ENCODE results near the gene HES3. TPM values are rescaled to one million over a fixed set of nuclear protein-coding genes. Genes with fewer than 3 reads are reported as not detected.

HES3 gene
- total RNA-seq, 1 donor from 2014 or later, result not detected

DNA sequence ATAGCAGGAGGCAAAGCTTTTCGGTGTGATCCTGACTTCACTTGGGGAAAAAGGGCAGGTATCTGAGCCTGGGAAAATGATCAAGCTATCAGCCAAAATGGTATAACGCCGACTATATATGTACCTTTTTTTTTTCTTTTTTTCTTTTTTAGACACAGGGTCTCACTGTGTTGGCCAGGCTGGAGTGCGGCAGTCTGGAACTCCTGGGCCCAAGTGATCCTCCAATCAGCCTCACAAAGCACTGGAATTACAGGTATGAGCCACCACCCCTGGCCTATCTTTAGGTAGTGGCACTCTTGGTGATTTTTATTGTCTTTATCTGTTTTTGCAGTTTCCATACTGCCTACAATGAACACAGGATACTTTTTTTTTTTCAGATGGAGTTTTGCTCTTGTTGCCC is 6.9 kb upstream of the HES3 start:
- H3K4me1 ChIP-seq (ENCODE audit: control insufficient read depth in 3 of 3, insufficient read depth in 3 of 3, low read length in 3 of 3), result peaks cover 22% of the 10 kb centered on the region in 3 donors
- H3K27me3 ChIP-seq (ENCODE audit: control insufficient read depth in 3 of 3, insufficient read depth in 3 of 3, low read length in 3 of 3), result peaks cover 24 to 31% (median 27%) of the 10 kb centered on the region in 3 donors
- no peak overlapping the region for H3K9ac ChIP-seq (ENCODE audit: low read depth in 1 of 3, low read length in 3 of 3)
- H3K4me3 ChIP-seq (ENCODE audit: low read length in 3 of 3), result no peak overlapping the region
- H3K27ac ChIP-seq (ENCODE audit: low read depth, low read length), result no peak overlapping the region
- H3K9me3 ChIP-seq (ENCODE audit: control insufficient read depth in 3 of 3, low read length in 3 of 3), result no peaks in the 10 kb centered on the region
- peaks cover 0 to 9% (median 1%) of the 10 kb centered on the region in 3 donors for H3K36me3 ChIP-seq (ENCODE audit: control insufficient read depth in 3 of 3, insufficient read depth in 3 of 3, low read length in 3 of 3)

DNA sequence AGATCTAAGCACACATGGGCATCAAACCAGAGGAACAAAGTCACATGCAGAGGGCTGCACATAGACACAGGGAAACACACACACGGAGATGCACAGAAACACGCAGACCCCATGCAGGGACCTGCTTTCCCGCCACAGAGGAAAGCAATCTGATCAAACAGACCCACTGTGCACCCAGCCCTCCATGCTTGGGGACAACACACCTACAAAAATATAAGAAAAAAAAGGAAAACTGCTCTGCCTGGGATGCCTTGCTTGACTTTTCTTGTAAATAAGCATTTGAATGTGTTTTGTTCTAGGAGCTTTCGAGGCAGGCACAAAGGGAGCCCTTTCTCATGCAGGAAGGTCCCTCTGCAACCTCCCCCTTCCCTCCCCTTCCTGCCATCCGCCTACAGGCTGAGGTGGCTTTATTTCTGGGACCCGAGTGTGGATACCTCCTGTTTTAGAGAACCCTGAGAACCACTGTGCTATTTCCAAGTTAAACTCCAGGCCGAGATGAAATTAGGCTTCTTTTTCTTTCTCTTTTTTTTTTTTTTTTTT is 4.7 kb upstream of the HES3 start:
- Histone ChIP-seq H3K27ac (ENCODE audit: low read depth, low read length) (no peak overlapping the region), H3K4me3 (ENCODE audit: low read length in 3 of 3) (no peak overlapping the region), H3K4me1 (ENCODE audit: control insufficient read depth in 3 of 3, insufficient read depth in 3 of 3, low read length in 3 of 3) (peaks cover 10 to 13% (median 11%) of the 10 kb centered on the region in 3 donors), H3K9me3 (ENCODE audit: control insufficient read depth in 3 of 3, low read length in 3 of 3) (no peaks in the 10 kb centered on the region), H3K27me3 (ENCODE audit: control insufficient read depth in 3 of 3, insufficient read depth in 3 of 3, low read length in 3 of 3) (peaks cover 41 to 47% (median 42%) of the 10 kb centered on the region in 3 donors), H3K9ac (ENCODE audit: low read depth in 1 of 3, low read length in 3 of 3) (no peak overlapping the region), H3K36me3 (ENCODE audit: control insufficient read depth in 3 of 3, insufficient read depth in 3 of 3, low read length in 3 of 3) (no peaks in the 10 kb centered on the region)

DNA sequence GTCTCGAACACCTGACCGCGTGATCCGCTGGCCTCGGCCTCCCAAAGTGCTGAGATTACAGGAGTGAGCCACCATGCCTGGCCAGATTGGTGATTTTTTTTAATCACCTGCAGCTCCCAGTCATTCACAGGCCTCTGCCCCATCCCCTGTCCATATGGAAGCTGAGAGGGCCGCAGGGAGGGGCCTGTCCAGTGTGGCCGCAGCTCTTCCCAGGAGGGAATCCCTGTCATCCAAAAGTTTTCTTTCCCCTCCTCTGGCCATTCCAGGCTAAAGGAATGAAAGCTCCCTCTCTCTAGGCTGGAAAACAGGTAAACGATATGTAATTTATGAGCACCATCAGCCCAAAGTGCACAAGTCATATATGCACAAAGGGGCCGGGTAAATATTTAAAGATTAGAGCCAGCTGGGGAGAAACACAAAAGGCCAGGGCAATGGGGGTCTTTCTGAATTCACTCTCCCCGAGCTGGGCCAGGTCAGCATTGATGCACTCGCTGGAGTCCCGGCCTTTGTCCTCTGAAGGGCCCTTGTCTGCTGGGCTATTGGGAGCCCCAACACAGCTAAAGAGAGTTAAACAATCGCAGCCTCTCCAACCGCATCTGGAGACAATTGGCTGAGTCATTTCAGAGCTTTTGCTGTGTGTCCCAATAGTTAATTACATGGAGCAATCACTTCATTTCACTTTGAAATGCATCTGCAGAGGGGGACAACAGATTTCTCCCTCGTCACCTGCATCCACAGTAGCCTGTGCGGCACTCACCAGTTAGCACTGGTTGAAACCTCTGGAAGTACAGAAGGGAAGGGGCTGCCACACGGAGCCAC is 3.8 kb upstream of the HES3 start:
- Histone ChIP-seq H3K9ac (ENCODE audit: low read depth in 1 of 3, low read length in 3 of 3) (no peak overlapping the region), H3K4me1 (ENCODE audit: control insufficient read depth in 3 of 3, insufficient read depth in 3 of 3, low read length in 3 of 3) (peaks cover 1 to 4% (median 3%) of the 10 kb centered on the region in 3 donors), H3K9me3 (ENCODE audit: control insufficient read depth in 3 of 3, low read length in 3 of 3) (no peaks in the 10 kb centered on the region), H3K27me3 (ENCODE audit: control insufficient read depth in 3 of 3, insufficient read depth in 3 of 3, low read length in 3 of 3) (peaks cover 46 to 52% (median 46%) of the 10 kb centered on the region in 3 donors), H3K36me3 (ENCODE audit: control insufficient read depth in 3 of 3, insufficient read depth in 3 of 3, low read length in 3 of 3) (no peaks in the 10 kb centered on the region), H3K27ac (ENCODE audit: low read depth, low read length) (no peak overlapping the region), H3K4me3 (ENCODE audit: low read length in 3 of 3) (no peak overlapping the region)

DNA sequence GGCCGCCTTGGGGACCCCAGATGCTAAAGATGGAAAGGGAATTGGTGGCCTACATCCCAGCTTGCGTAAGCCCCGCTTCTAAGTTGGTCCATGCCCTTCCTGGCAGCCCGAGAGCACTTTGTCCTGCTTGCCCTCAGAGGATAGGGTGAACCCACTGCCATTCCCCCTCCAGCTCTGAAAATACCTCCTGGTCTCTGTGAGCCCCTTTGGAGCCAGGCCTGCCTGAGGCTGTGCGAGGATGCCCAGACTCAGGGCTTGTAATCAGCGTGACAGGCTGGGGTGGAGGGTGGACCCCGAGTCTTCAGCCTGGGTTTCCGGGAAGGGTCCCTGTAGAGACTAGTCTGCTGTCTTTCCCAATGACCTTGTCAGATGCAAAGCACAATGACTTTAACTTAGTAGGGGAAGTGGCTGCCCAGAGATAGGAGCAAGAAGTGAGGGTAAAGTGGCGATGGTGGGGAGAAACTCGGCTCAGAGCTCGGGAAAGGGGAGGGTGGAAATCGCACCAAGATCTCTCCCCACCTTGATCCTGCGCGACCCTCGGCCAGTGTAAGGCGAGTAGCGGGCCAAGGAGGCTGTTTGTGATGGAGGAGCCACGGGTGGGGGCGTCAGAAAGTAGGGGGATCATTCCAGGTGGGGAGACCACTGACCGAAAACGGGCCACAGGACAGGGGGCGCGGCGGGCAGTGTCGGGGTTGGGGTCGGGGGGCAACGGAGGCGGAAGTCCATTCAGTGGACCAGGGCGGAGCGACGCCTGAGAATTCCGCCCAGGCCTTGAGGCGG is 2.7 kb upstream of the HES3 start:
- no peaks in the 10 kb centered on the region for H3K9me3 ChIP-seq (ENCODE audit: control insufficient read depth in 3 of 3, low read length in 3 of 3)
- H3K4me1 ChIP-seq (ENCODE audit: control insufficient read depth in 3 of 3, insufficient read depth in 3 of 3, low read length in 3 of 3), result peaks cover 0 to 1% (median under 1%) of the 10 kb centered on the region in 3 donors
- H3K27me3 ChIP-seq (ENCODE audit: control insufficient read depth in 3 of 3, insufficient read depth in 3 of 3, low read length in 3 of 3), result peaks cover 54 to 60% (median 55%) of the 10 kb centered on the region in 3 donors
- H3K36me3 ChIP-seq (ENCODE audit: control insufficient read depth in 3 of 3, insufficient read depth in 3 of 3, low read length in 3 of 3), result no peaks in the 10 kb centered on the region
- no peak overlapping the region for H3K9ac ChIP-seq (ENCODE audit: low read depth in 1 of 3, low read length in 3 of 3)
- H3K27ac ChIP-seq (ENCODE audit: low read depth, low read length), result no peak overlapping the region
- no peak overlapping the region for H3K4me3 ChIP-seq (ENCODE audit: low read length in 3 of 3)

- no peaks in the 10 kb centered on the region for H3K4me1 ChIP-seq (ENCODE audit: control insufficient read depth in 3 of 3, insufficient read depth in 3 of 3, low read length in 3 of 3)
Observed at GRCh38 chr1:6241887-6242740, 1.9 kb upstream of the HES3 start.

DNA sequence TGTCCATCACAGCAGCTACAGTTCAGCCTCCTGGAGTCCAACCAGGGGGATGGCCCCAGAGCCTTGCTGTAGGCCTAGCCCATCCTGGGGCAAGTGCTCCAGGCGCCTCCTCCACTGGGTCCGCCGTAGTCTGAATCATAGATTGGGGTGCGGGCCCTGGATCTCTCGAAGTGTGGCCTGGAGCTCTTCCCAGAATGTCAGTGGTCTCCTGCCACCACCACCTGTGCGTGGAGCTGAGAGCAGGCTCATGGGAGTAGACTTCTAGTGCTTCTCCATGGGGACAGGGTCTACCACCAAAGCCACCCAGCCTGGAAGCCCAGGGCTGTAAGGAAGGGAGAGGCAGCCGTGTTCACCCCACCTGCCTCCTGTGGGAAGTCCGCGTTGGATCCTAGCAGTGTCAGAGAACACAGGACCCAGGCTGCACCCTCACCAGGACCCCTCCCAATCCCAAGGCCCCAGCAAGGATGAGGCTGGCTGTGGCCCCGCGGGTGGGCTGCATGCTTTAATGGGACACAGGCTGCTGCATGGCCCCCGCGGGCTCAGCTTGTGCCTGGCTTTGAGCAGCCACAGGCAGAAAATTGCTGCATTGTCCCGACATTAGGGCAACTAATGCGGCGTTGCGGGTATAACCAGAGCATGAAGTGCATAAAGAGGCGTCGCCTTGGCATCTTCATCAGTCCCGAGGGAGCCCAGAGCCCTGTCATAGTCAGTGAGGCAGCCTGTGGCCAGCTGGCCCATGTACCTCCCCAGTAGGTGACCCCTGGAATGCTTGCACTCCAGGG is 735 bp upstream of the HES3 start:
- H3K36me3 ChIP-seq (ENCODE audit: control insufficient read depth in 3 of 3, insufficient read depth in 3 of 3, low read length in 3 of 3), result no peaks in the 10 kb centered on the region
- no peaks in the 10 kb centered on the region for H3K9me3 ChIP-seq (ENCODE audit: control insufficient read depth in 3 of 3, low read length in 3 of 3)
- H3K27ac ChIP-seq (ENCODE audit: low read depth, low read length), result no peak overlapping the region
- peaks cover 65 to 79% (median 68%) of the 10 kb centered on the region in 3 donors for H3K27me3 ChIP-seq (ENCODE audit: control insufficient read depth in 3 of 3, insufficient read depth in 3 of 3, low read length in 3 of 3)
- H3K4me1 ChIP-seq (ENCODE audit: control insufficient read depth in 3 of 3, insufficient read depth in 3 of 3, low read length in 3 of 3), result no peaks in the 10 kb centered on the region
- H3K9ac ChIP-seq (ENCODE audit: low read depth in 1 of 3, low read length in 3 of 3), result no peak overlapping the region
- H3K4me3 ChIP-seq (ENCODE audit: low read length in 3 of 3), result no peak overlapping the region

More at GRCh38 chr1:6241887-6242740, 1.9 kb upstream of the HES3 start:
- H3K4me3 ChIP-seq (ENCODE audit: low read length in 3 of 3), result no peak overlapping the region
- H3K27me3 ChIP-seq (ENCODE audit: control insufficient read depth in 3 of 3, insufficient read depth in 3 of 3, low read length in 3 of 3), result peaks cover 58 to 68% (median 59%) of the 10 kb centered on the region in 3 donors
- H3K9ac ChIP-seq (ENCODE audit: low read depth in 1 of 3, low read length in 3 of 3), result no peak overlapping the region
- H3K27ac ChIP-seq (ENCODE audit: low read depth, low read length), result no peak overlapping the region
- no peaks in the 10 kb centered on the region for H3K36me3 ChIP-seq (ENCODE audit: control insufficient read depth in 3 of 3, insufficient read depth in 3 of 3, low read length in 3 of 3)
- no peaks in the 10 kb centered on the region for H3K9me3 ChIP-seq (ENCODE audit: control insufficient read depth in 3 of 3, low read length in 3 of 3)

- Histone ChIP-seq H3K4me3 (ENCODE audit: low read length in 3 of 3) (no peak overlapping the region), H3K36me3 (ENCODE audit: control insufficient read depth in 3 of 3, insufficient read depth in 3 of 3, low read length in 3 of 3) (no peaks in the 10 kb centered on the region), H3K27me3 (ENCODE audit: control insufficient read depth in 3 of 3, insufficient read depth in 3 of 3, low read length in 3 of 3) (peaks cover 64 to 79% (median 71%) of the 10 kb centered on the region in 3 donors), H3K9me3 (ENCODE audit: control insufficient read depth in 3 of 3, low read length in 3 of 3) (no peaks in the 10 kb centered on the region), H3K27ac (ENCODE audit: low read depth, low read length) (no peak overlapping the region), H3K4me1 (ENCODE audit: control insufficient read depth in 3 of 3, insufficient read depth in 3 of 3, low read length in 3 of 3) (no peaks in the 10 kb centered on the region), H3K9ac (ENCODE audit: low read depth in 1 of 3, low read length in 3 of 3) (no peak overlapping the region)
Observed at GRCh38 chr1:6244401-6245049, 546 bp downstream of the HES3 start.

DNA sequence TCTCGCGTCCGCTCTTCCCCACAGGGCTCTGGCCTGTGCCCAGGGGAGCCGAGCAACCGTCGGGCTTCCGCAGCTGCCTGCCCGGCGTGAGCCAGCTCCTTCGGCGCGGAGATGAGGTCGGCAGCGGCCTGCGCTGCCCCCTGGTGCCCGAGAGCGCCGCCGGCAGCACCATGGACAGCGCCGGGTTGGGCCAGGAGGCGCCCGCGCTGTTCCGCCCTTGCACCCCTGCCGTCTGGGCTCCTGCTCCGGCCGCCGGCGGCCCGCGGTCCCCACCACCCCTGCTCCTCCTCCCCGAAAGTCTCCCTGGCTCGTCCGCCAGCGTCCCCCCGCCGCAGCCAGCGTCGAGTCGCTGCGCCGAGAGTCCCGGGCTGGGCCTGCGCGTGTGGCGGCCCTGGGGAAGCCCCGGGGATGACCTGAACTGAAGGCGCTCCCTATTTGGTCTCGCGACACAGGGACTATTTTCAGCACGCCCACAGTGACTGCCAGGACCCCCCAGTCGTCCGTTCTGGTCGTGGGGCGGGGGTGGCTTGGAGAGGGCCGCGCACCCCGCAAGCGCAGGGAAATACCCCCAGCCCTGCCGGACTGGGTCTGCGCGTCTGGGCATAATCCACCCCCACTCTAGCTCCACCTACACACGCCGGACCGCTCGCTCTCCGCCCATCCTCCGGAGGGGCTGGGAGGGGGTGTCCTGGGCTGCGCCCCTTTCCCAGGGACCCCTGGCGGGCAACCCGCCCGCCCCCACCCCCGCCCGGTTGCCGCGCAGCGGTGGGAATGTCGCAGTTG is 1.3 kb downstream of the HES3 start:
- Histone ChIP-seq H3K27ac (ENCODE audit: low read depth, low read length) (no peak overlapping the region), H3K4me1 (ENCODE audit: control insufficient read depth in 3 of 3, insufficient read depth in 3 of 3, low read length in 3 of 3) (no peaks in the 10 kb centered on the region), H3K9me3 (ENCODE audit: control insufficient read depth in 3 of 3, low read length in 3 of 3) (no peaks in the 10 kb centered on the region), H3K27me3 (ENCODE audit: control insufficient read depth in 3 of 3, insufficient read depth in 3 of 3, low read length in 3 of 3) (peaks cover 65 to 81% (median 74%) of the 10 kb centered on the region in 3 donors), H3K9ac (ENCODE audit: low read depth in 1 of 3, low read length in 3 of 3) (no peak overlapping the region), H3K4me3 (ENCODE audit: low read length in 3 of 3) (no peak overlapping the region), H3K36me3 (ENCODE audit: control insufficient read depth in 3 of 3, insufficient read depth in 3 of 3, low read length in 3 of 3) (no peaks in the 10 kb centered on the region)

Measured in skeletal muscle tissue (tissue), 4 donors.